Neural progenitor cell (in vitro differentiated cells): ENCODE data around the gene RGCC. TPM values are rescaled to one million over a fixed set of nuclear protein-coding genes. Genes with fewer than 3 reads are reported as not detected.
"Not testable (repeated sequence)": the region's sequence is repeated elsewhere in the genome, so short reads cannot be mapped to it uniquely, and the experiment has no call there.

ENCODE experiments used
- DNase-seq: peaks from one replicate; pipeline ENCODE4 v3.0.0-alpha.2; 2016; ENCODE audit warnings: low spot score
- H2AFZ ChIP-seq: fragments of 200-600 bp; sonication (generic); replicated peaks from 2 replicates; pipeline ENCODE4 v1.6.1; 2016; ENCODE audit warnings: antibody characterized with exemption
- H3F3A ChIP-seq: fragments of 200-600 bp; sonication (generic); 2 replicates; pipeline ENCODE4 v1.6.1; 2016; ENCODE audit warnings: antibody characterized with exemption, low read depth
- H3K27ac ChIP-seq: fragments of 200-600 bp; sonication (generic); 2 replicates; pipeline ENCODE4 v1.5.1; 2016; ENCODE audit warnings: mild to moderate bottlenecking
- H3K27me3 ChIP-seq: fragments of 200-600 bp; sonication (generic); 2 replicates; pipeline ENCODE4 v1.6.1; 2016; ENCODE audit warnings: mild to moderate bottlenecking, moderate library complexity
- H3K36me3 ChIP-seq: fragments of 200-600 bp; sonication (generic); 2 replicates; pipeline ENCODE4 v1.5.1; 2016
- H3K4me1 ChIP-seq: fragments of 200-600 bp; sonication (generic); 2 replicates; pipeline ENCODE4 v1.6.1; 2016; ENCODE audit warnings: mixed run types
- H3K4me2 ChIP-seq: fragments of 200-600 bp; sonication (generic); 2 replicates; pipeline ENCODE4 v1.6.1; 2016
- H3K4me3 ChIP-seq: fragments of 200-600 bp; sonication (generic); 2 replicates; pipeline ENCODE4 v1.5.1; 2016
- H3K79me2 ChIP-seq: fragments of 200-600 bp; sonication (generic); 2 replicates; pipeline ENCODE4 v1.6.1; 2016; ENCODE audit warnings: low read depth
- H3K9ac ChIP-seq: fragments of 200-600 bp; sonication (generic); 2 replicates; pipeline ENCODE4 v1.6.1; 2016
- H3K9me3 ChIP-seq: fragments of 200-600 bp; sonication (generic); 2 replicates; pipeline ENCODE4 v1.5.1; 2016; ENCODE audit warnings: low read depth
- H4K20me1 ChIP-seq: fragments of 200-600 bp; sonication (generic); 2 replicates; pipeline ENCODE4 v1.6.1; 2016; ENCODE audit warnings: low read depth
- H3K27ac Mint-ChIP-seq: 3 replicates; pipeline ENCODE4 v1.8.0; 2021; ENCODE audit warnings: mixed read lengths
- H3K27me3 Mint-ChIP-seq: 2 replicates; pipeline ENCODE4 v1.8.0; 2022; ENCODE audit warnings: low read depth, mild to moderate bottlenecking, inconsistent platforms, moderate library complexity, mixed read lengths; ENCODE audit not compliant: insufficient read depth
- H3K36me3 Mint-ChIP-seq: 3 replicates; pipeline ENCODE4 v1.8.0; 2021; ENCODE audit warnings: mixed read lengths
- H3K4me1 Mint-ChIP-seq: 3 replicates; pipeline ENCODE4 v1.8.0; 2021; ENCODE audit warnings: mixed read lengths
- H3K4me3 Mint-ChIP-seq: 3 replicates; pipeline ENCODE4 v1.8.0; 2021; ENCODE audit warnings: mild to moderate bottlenecking, moderate library complexity, mixed read lengths
- H3K9me3 Mint-ChIP-seq: 3 replicates; pipeline ENCODE4 v1.8.0; 2020; ENCODE audit warnings: mixed read lengths
- EZH2 ChIP-seq: fragments of 200-600 bp; sonication (generic); IDR thresholded peaks from 2 replicates; pipeline ENCODE4 v1.6.1; 2017; ENCODE audit warnings: antibody characterized with exemption, mild to moderate bottlenecking, moderate library complexity
- EZH2phosphoT487 ChIP-seq: fragments of 200-600 bp; sonication (generic); IDR thresholded peaks from 2 replicates; pipeline ENCODE4 v1.6.1; 2017; ENCODE audit warnings: antibody characterized with exemption
- total RNA-seq: library from RNA; depleted of rRNA; stranded (reverse); fragments of >200 nt; gene quantifications from 2 replicates; pipeline ENCODE4 v1.2.3, GENCODE V29; 2015; ENCODE audit warnings: low replicate concordance
- TF ChIP-seq, protein P1 (sequence below): fragments of 200-600 bp; sonication (generic); IDR thresholded peaks from 2 replicates; pipeline ENCODE4 v1.5.1; 2017; ENCODE audit warnings: antibody characterized with exemption, mild to moderate bottlenecking

RGCC gene
- total RNA-seq, 1 donor from 2014 or later, result not detected

DNA sequence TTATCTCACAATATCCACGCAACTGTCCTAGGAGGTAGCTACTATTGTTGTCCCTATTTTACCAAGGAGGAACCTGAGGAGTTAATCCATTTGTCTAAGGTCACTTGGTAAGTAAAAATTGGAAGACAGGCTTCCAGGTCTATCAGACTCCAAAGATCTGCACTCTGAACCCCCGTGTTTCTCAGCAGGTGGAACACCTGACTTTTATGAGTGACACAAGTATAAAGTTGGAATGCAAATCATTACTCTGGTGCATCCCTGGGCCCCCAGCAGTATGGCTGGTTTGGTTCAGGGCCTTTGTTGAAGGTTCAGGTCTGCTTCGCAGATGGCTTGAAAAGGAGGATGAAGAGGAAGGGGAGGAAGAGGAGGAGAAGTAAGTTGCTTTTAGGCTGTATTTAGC lies 46.0 kb downstream of the RGCC start:
- H3K36me3 Mint-ChIP-seq, result no peaks in the 10 kb centered on the region
- H3K9me3 Mint-ChIP-seq, result peaks cover 16% of the 10 kb centered on the region
- no peak for TF ChIP-seq EZH2
- TF ChIP-seq, protein P1, sequence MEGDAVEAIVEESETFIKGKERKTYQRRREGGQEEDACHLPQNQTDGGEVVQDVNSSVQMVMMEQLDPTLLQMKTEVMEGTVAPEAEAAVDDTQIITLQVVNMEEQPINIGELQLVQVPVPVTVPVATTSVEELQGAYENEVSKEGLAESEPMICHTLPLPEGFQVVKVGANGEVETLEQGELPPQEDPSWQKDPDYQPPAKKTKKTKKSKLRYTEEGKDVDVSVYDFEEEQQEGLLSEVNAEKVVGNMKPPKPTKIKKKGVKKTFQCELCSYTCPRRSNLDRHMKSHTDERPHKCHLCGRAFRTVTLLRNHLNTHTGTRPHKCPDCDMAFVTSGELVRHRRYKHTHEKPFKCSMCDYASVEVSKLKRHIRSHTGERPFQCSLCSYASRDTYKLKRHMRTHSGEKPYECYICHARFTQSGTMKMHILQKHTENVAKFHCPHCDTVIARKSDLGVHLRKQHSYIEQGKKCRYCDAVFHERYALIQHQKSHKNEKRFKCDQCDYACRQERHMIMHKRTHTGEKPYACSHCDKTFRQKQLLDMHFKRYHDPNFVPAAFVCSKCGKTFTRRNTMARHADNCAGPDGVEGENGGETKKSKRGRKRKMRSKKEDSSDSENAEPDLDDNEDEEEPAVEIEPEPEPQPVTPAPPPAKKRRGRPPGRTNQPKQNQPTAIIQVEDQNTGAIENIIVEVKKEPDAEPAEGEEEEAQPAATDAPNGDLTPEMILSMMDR, result no peak
- TF ChIP-seq EZH2phosphoT487, result no peak

DNA sequence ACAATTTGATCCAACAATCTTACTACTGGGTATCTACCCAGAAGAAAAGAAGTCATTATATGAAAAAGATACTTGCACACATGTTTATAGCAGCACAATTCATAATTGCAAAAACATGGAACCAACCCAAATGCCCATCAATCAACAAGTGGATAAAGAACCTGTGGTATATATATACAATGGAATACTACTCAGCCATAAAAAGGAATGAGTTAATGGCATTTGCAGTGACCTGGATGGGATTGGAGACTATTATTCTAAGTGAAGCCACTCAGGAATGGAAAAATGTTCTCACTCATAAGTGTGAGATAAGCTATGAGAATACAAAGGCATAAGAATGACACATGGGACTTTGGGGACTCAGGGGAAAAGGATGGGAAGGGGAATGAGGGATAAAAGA lies 47.3 kb downstream of the RGCC start:
- H3K4me3 Mint-ChIP-seq, H3K4me1 ChIP-seq, H3F3A ChIP-seq, DNase-seq, H3K4me2 ChIP-seq, H3K4me1 Mint-ChIP-seq, H3K27me3 ChIP-seq, H3K36me3 ChIP-seq, H2AFZ ChIP-seq, H3K27ac Mint-ChIP-seq, H3K79me2 ChIP-seq, H3K4me3 ChIP-seq, H3K36me3 Mint-ChIP-seq, H4K20me1 ChIP-seq, H3K27ac ChIP-seq, H3K9ac ChIP-seq, H3K9me3 ChIP-seq: not testable (repeated sequence)
- peaks cover 16% of the 10 kb centered on the region for H3K9me3 Mint-ChIP-seq
- H3K27me3 Mint-ChIP-seq, result peaks cover 15% of the 10 kb centered on the region

More for the DNA sequence above, 46.0 kb downstream of the RGCC start:
- no peaks in the 10 kb centered on the region for H3K27me3 ChIP-seq
- Mint-ChIP-seq H3K27me3 (peaks cover 17% of the 10 kb centered on the region), H3K4me1 (peaks cover 7% of the 10 kb centered on the region), H3K27ac (no peak overlapping the region), H3K4me3 (no peak overlapping the region)
- no peaks in the 10 kb centered on the region for H3K9me3 ChIP-seq
- no peaks in the 10 kb centered on the region for H3F3A ChIP-seq
- H3K36me3 ChIP-seq, result no peaks in the 10 kb centered on the region
- no peaks in the 10 kb centered on the region for H4K20me1 ChIP-seq
- DNase-seq, result no peak
- H3K27ac ChIP-seq, result no peak overlapping the region
- no peak overlapping the region for H2AFZ ChIP-seq
- no peaks in the 10 kb centered on the region for H3K4me1 ChIP-seq
- H3K79me2 ChIP-seq, result no peaks in the 10 kb centered on the region
- H3K4me3 ChIP-seq, result no peak overlapping the region
- no peak overlapping the region for H3K4me2 ChIP-seq
- H3K9ac ChIP-seq, result no peak overlapping the region

DNA sequence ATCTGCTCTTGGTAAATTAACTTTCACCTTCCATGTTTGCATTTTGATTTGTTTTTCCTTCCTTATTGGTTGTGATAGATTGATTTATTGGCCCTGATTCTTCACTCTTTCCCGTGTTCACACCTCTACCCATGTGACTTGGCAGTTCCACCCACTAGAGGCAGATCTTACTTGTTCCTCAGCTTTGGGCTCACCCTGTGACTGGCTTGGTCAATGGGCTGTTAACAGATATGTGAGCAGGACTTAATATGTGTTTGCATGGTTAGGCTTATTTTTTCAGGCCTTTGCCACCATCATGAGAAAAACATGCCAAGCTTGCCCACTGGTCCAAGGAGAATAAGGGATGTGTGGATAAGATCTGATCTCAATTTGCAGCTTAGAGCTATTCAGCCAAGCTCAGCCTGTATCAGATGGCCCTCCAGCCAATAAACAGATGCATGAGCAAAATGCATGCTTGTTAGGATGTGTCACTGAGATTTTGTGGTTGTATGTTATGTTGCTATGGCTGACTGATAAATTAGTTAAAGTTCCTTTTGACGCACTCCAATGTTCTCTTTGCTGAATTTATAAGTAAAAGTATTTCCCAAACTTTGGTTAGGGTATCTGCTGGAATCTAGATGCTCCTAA lies 48.0 kb downstream of the RGCC start:
- Histone ChIP-seq H3K79me2 (no peaks in the 10 kb centered on the region), H3K4me2 (no peak overlapping the region), H3K27ac (no peak overlapping the region), H3K4me3 (no peak overlapping the region), H3K27me3 (no peaks in the 10 kb centered on the region), H3K4me1 (no peaks in the 10 kb centered on the region), H3K9me3 (no peaks in the 10 kb centered on the region), H3K9ac (no peak overlapping the region), H3F3A (no peaks in the 10 kb centered on the region), H3K36me3 (no peaks in the 10 kb centered on the region), H2AFZ (no peak overlapping the region), H4K20me1 (no peaks in the 10 kb centered on the region)
- Mint-ChIP-seq H3K4me1 (peaks cover 7% of the 10 kb centered on the region), H3K27me3 (peaks cover 9% of the 10 kb centered on the region), H3K9me3 (peaks cover 16% of the 10 kb centered on the region), H3K36me3 (no peaks in the 10 kb centered on the region), H3K4me3 (no peak overlapping the region), H3K27ac (no peak overlapping the region)
- no peak for TF ChIP-seq EZH2phosphoT487
- TF ChIP-seq, protein P1, result no peak
- no peak for TF ChIP-seq EZH2
- DNase-seq, result no peak

DNA sequence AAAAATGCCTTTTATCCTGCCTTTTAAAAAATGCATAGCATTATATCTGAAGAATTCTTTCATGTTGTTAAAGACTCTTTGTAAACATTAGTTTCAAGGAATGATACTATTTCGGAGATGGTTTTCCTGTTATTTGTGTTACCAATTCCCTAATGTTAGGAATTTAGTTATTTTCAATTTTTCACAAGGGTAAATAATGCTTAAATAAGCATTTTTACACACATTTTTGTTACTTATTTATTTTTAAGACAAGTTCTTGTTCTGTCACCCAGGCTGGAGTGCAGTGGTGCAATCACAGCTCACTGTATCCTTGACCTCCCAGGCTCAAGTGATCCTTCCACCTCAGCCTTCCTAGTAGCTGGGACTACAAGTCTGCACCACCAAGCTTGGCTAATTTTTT lies 49.0 kb downstream of the RGCC start:
- no peak overlapping the region for H2AFZ ChIP-seq

More for the DNA sequence above, 49.0 kb downstream of the RGCC start:
- no peaks in the 10 kb centered on the region for H3K36me3 Mint-ChIP-seq
- Histone ChIP-seq H3K36me3 (no peaks in the 10 kb centered on the region), H3K4me2 (no peak overlapping the region), H3K4me1 (no peaks in the 10 kb centered on the region), H3K9me3 (no peaks in the 10 kb centered on the region), H3K9ac (no peak overlapping the region), H3K27me3 (no peaks in the 10 kb centered on the region), H4K20me1 (no peaks in the 10 kb centered on the region), H3K4me3 (no peak overlapping the region), H3F3A (no peaks in the 10 kb centered on the region), H3K79me2 (no peaks in the 10 kb centered on the region), H3K27ac (no peak overlapping the region)
- no peak overlapping the region for H3K27ac Mint-ChIP-seq
- H3K9me3 Mint-ChIP-seq, result peaks cover 16% of the 10 kb centered on the region
- DNase-seq, result no peak
- TF ChIP-seq EZH2 (no peak), EZH2phosphoT487 (no peak)
- TF ChIP-seq, protein P1, result no peak
- peaks cover 6% of the 10 kb centered on the region for H3K27me3 Mint-ChIP-seq
- H3K4me3 Mint-ChIP-seq, result no peak overlapping the region
- no peaks in the 10 kb centered on the region for H3K4me1 Mint-ChIP-seq
